GM21423 (cell line): ENCODE measurements around the gene RUBCNL.
"Not testable (repeated sequence)": the region's sequence is repeated elsewhere in the genome, so short reads cannot be mapped to it uniquely, and the experiment has no call there.

Source experiments
- ATAC-seq: cut with Tn5 transposase; IDR thresholded peaks from one replicate; pipeline ENCODE4 v1.9.1; 2021; ENCODE audit warnings: mild to moderate bottlenecking, moderate library complexity; ENCODE audit not compliant: unreplicated experiment

Gene RUBCNL

GRCh38 chr13:46387064-46387851 lies at the start of gene RUBCNL:
Gene RUBCNL (minus strand): TSS chr13:46387252. CDS start chr13:46372475, 14,777 bp downstream.
- no peak for ATAC-seq

GRCh38 chr13:46429558-46429957 lies 42.5 kb upstream of the RUBCNL start:
- ATAC-seq, result not testable (repeated sequence)

GRCh38 chr13:46405457-46405856 lies 18.4 kb upstream of the RUBCNL start:
- ATAC-seq, result no peak

GRCh38 chr13:46404733-46405100 lies 17.7 kb upstream of the RUBCNL start:
- no peak for ATAC-seq

GRCh38 chr13:46403851-46404732 lies 17.0 kb upstream of the RUBCNL start:
- no peak for ATAC-seq

GRCh38 chr13:46402178-46402577 lies 15.1 kb upstream of the RUBCNL start:
- ATAC-seq, result no peak

- ATAC-seq, result no peak
These were observed 14.4 kb upstream of the RUBCNL start for GRCh38 chr13:46401432-46401831.

GRCh38 chr13:46396341-46396740 lies 9.3 kb upstream of the RUBCNL start:
- ATAC-seq, result no peak

- ATAC-seq, result no peak
These were observed 5.9 kb upstream of the RUBCNL start for GRCh38 chr13:46392967-46393366.

- ATAC-seq, result peak; percentile 62
These were observed 2.7 kb upstream of the RUBCNL start for GRCh38 chr13:46389457-46390451.

GRCh38 chr13:46388846-46389245 lies 1.8 kb upstream of the RUBCNL start:
- no peak for ATAC-seq

- ATAC-seq, result no peak
These were observed 1.3 kb upstream of the RUBCNL start for GRCh38 chr13:46388308-46388707.

GRCh38 chr13:46386392-46387063 lies 524 bp downstream of the RUBCNL start:
- ATAC-seq, result no peak

GRCh38 chr13:46385946-46386345 lies 1.1 kb downstream of the RUBCNL start:
- ATAC-seq, result no peak

- no peak for ATAC-seq
These were observed 3.7 kb downstream of the RUBCNL start for GRCh38 chr13:46383383-46383782.

- peak; percentile 51 for ATAC-seq
These were observed 4.8 kb downstream of the RUBCNL start for GRCh38 chr13:46382224-46382623.

GRCh38 chr13:46380242-46380641 lies 6.8 kb downstream of the RUBCNL start:
- no peak for ATAC-seq

- no peak for ATAC-seq
These were observed 7.4 kb downstream of the RUBCNL start for GRCh38 chr13:46379611-46380010.

- no peak for ATAC-seq
These were observed 8.6 kb downstream of the RUBCNL start for GRCh38 chr13:46378411-46378810.

GRCh38 chr13:46377554-46377953 lies 9.5 kb downstream of the RUBCNL start:
- ATAC-seq, result peak; percentile 40
